HL-60 (cell line): Measurements from ENCODE around the gene MYCBPAP.

Experiments
- DNase-seq, 2 experiments: peaks; one replicate each; pipeline ENCODE4 v3.0.0-alpha.2; 2010 to 2020; ENCODE audit warnings: low read depth in 1 of 2, low spot score in 1 of 2
- H3K27ac ChIP-seq: fragments of 250-450 bp; sonication (Bioruptor Pico); replicated peaks from 2 replicates; pipeline ENCODE4 v1.5.1; 2020; ENCODE audit warnings: mild to moderate bottlenecking, moderate library complexity
- H3K27me3 ChIP-seq: fragments of 250-450 bp; sonication (Bioruptor Pico); 2 replicates; pipeline ENCODE4 v1.5.1; 2021; ENCODE audit warnings: mild to moderate bottlenecking, moderate library complexity; ENCODE audit not compliant: insufficient read depth, poor library complexity, severe bottlenecking
- H3K4me3 ChIP-seq: replicated peaks from 2 replicates; pipeline ENCODE4 v1.5.1; 2011; ENCODE audit warnings: mild to moderate bottlenecking, control low read depth, low read length; ENCODE audit not compliant: insufficient read depth
- GABPA ChIP-seq: IDR thresholded peaks from 2 replicates; pipeline ENCODE4 v1.6.1; 2012; ENCODE audit warnings: low read depth
- POLR2AphosphoS5 ChIP-seq: IDR thresholded peaks from 2 replicates; pipeline ENCODE4 v1.6.1; 2012; ENCODE audit warnings: low read depth
- REST ChIP-seq: IDR thresholded peaks from 2 replicates; pipeline ENCODE4 v1.6.1; 2012; ENCODE audit warnings: low read depth; ENCODE audit not compliant: insufficient replicate concordance
- SPI1 ChIP-seq: IDR thresholded peaks from 2 replicates; pipeline ENCODE4 v1.6.1; 2012; ENCODE audit warnings: low read depth, mild to moderate bottlenecking, borderline replicate concordance
- TF ChIP-seq, protein P1 (sequence below): IDR thresholded peaks from one replicate; pipeline ENCODE4 v1.5.1; 2011; ENCODE audit warnings: low read length, control low read depth, inconsistent platforms; ENCODE audit not compliant: insufficient read depth

Gene MYCBPAP

GRCh38 chr17:50565402-50566350, 57.4 kb downstream of the MYCBPAP start:
- Histone ChIP-seq H3K27ac (no peak overlapping the region), H3K27me3 (peaks cover 46% of the 10 kb centered on the region), H3K4me3 (no peak overlapping the region)
- TF ChIP-seq GABPA (no peak), POLR2AphosphoS5 (no peak), REST (no peak), SPI1 (no peak)
- TF ChIP-seq, protein P1, sequence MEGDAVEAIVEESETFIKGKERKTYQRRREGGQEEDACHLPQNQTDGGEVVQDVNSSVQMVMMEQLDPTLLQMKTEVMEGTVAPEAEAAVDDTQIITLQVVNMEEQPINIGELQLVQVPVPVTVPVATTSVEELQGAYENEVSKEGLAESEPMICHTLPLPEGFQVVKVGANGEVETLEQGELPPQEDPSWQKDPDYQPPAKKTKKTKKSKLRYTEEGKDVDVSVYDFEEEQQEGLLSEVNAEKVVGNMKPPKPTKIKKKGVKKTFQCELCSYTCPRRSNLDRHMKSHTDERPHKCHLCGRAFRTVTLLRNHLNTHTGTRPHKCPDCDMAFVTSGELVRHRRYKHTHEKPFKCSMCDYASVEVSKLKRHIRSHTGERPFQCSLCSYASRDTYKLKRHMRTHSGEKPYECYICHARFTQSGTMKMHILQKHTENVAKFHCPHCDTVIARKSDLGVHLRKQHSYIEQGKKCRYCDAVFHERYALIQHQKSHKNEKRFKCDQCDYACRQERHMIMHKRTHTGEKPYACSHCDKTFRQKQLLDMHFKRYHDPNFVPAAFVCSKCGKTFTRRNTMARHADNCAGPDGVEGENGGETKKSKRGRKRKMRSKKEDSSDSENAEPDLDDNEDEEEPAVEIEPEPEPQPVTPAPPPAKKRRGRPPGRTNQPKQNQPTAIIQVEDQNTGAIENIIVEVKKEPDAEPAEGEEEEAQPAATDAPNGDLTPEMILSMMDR, result no peak
- DNase-seq, result no peak

GRCh38 chr17:50566886-50567285, 58.6 kb downstream of the MYCBPAP start:
- H3K27ac ChIP-seq, result no peak overlapping the region
- TF ChIP-seq, protein P1, result no peak
- no peak for TF ChIP-seq SPI1
- TF ChIP-seq GABPA, result no peak
- no peak for TF ChIP-seq REST
- TF ChIP-seq POLR2AphosphoS5, result no peak
- peaks cover 42% of the 10 kb centered on the region for H3K27me3 ChIP-seq
- no peak for DNase-seq
- H3K4me3 ChIP-seq, result no peak overlapping the region

DNA sequence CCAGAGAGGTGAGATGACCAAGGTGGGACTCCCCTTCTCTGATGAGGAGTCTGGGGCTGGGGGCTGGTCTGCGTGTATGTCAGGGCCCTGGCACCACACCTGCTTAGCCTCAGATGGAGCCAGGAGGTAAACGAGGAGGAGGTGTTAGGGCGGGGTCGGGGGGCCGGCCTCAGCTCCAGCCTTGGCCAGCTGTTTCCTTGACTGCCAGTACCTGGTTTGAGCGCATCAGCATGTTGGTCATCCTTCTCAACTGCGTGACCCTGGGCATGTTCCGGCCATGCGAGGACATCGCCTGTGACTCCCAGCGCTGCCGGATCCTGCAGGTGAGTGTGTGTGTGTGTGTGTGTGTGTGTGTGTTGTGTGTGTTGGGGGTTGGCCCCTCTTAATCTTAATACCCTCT, 60.4 kb downstream of the MYCBPAP start:
- TF ChIP-seq GABPA (no peak), SPI1 (no peak), REST (no peak), POLR2AphosphoS5 (no peak)
- TF ChIP-seq, protein P1, result no peak
- Histone ChIP-seq H3K27ac (no peak overlapping the region), H3K27me3 (peaks cover 26% of the 10 kb centered on the region), H3K4me3 (no peak overlapping the region)
- DNase-seq, result no peak
